ENCODE results near the gene CELA2A.

CELA2A gene

GRCh38 chr1:15411593-15412137 is 44.9 kb upstream of the CELA2A start:
- H3K4me3 ChIP-seq (ENCODE audit: low read depth, low read length), result peak overlapping the region; percentile 86
- TF ChIP-seq CTCF (IDR thresholded peaks at IDR 0.05; ENCODE audit: low read depth, low read length), result no peak

GRCh38 chr1:15412175-15412800 is 44.2 kb upstream of the CELA2A start:
- no peak overlapping the region for H3K4me3 ChIP-seq (ENCODE audit: low read depth, low read length)
- TF ChIP-seq CTCF (IDR thresholded peaks at IDR 0.05; ENCODE audit: low read depth, low read length), result no peak

GRCh38 chr1:15412843-15413242 is 43.7 kb upstream of the CELA2A start:
- H3K4me3 ChIP-seq (ENCODE audit: low read depth, low read length), result no peak overlapping the region
- TF ChIP-seq CTCF (IDR thresholded peaks at IDR 0.05; ENCODE audit: low read depth, low read length), result no peak

- no peak for TF ChIP-seq CTCF (IDR thresholded peaks at IDR 0.05; ENCODE audit: low read depth, low read length)
- H3K4me3 ChIP-seq (ENCODE audit: low read depth, low read length), result no peak overlapping the region
Measured at GRCh38 chr1:15413563-15414444, 42.7 kb upstream of the CELA2A start.

- no peak for TF ChIP-seq CTCF (IDR thresholded peaks at IDR 0.05; ENCODE audit: low read depth, low read length)
- H3K4me3 ChIP-seq (ENCODE audit: low read depth, low read length), result no peak overlapping the region
Measured at GRCh38 chr1:15414445-15414983, 42.0 kb upstream of the CELA2A start.

- H3K4me3 ChIP-seq (ENCODE audit: low read depth, low read length), result no peak overlapping the region
- no peak for TF ChIP-seq CTCF (IDR thresholded peaks at IDR 0.05; ENCODE audit: low read depth, low read length)
Measured at GRCh38 chr1:15417059-15417934, 39.2 kb upstream of the CELA2A start.

All from WI38 (cell line).